ENCODE results near the gene QPCT. TPM values are rescaled to one million over a fixed set of nuclear protein-coding genes. Genes with fewer than 3 reads are reported as not detected.

The QPCT gene
- total RNA-seq, 3 donors from 2014 or later = 4.3 to 15.8 (median 6.8) TPM

DNA sequence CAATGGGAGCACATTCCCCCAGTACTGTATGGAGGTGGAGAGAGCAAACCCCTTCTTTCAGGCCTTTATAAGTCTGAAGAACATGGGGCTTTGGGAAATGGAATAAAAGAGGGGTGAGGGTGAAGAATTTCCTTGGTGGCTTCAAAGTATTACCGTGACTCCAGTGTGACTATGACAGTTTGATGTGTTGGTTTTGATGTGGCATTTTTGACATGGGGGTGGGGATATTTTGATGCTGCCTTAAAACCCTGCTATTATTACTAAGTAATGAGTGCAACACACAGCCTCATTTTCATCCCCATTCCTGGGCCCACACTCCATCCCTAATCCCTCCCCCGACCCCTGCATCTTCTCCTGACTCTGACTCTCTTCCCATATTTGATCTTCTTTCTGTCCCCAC, 23.6 kb downstream of the QPCT start:
- intact Hi-C loops (cut with DNase I, micrococcal nuclease) = no loop called here
- DNase-seq = no peak
- no peak overlapping the region for H3K4me3 ChIP-seq
- H3K36me3 ChIP-seq (ENCODE audit: low read depth) = no peaks in the 10 kb centered on the region
- H3K9me3 ChIP-seq = no peaks in the 10 kb centered on the region
- TF ChIP-seq, protein P1, sequence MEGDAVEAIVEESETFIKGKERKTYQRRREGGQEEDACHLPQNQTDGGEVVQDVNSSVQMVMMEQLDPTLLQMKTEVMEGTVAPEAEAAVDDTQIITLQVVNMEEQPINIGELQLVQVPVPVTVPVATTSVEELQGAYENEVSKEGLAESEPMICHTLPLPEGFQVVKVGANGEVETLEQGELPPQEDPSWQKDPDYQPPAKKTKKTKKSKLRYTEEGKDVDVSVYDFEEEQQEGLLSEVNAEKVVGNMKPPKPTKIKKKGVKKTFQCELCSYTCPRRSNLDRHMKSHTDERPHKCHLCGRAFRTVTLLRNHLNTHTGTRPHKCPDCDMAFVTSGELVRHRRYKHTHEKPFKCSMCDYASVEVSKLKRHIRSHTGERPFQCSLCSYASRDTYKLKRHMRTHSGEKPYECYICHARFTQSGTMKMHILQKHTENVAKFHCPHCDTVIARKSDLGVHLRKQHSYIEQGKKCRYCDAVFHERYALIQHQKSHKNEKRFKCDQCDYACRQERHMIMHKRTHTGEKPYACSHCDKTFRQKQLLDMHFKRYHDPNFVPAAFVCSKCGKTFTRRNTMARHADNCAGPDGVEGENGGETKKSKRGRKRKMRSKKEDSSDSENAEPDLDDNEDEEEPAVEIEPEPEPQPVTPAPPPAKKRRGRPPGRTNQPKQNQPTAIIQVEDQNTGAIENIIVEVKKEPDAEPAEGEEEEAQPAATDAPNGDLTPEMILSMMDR (IDR thresholded peaks at IDR 0.05) = no peak
- ATAC-seq = no peak
- H3K4me1 ChIP-seq (ENCODE audit: low read depth) = no peaks in the 10 kb centered on the region

DNA sequence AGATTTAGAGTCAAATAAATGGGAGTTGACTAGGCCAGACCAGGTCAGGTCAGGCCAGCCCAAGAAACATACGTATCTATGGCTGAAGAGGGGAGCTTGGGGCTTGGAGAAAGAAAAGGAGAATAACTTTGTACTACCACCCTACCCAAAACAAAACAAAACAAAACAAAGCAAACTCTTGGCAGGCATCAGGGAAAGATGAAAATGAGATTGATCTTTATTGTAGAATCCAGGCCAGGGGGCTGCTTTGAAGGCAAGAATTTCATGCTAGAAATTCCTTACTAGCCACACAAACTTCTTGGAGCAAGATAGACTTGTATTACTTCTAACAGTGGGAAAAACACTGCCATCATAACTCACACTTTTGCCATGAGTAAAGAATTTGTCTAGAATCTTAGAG, 26.2 kb downstream of the QPCT start:
- Histone ChIP-seq H3K36me3 (ENCODE audit: low read depth) (no peaks in the 10 kb centered on the region), H3K4me1 (ENCODE audit: low read depth) (no peaks in the 10 kb centered on the region), H3K4me3 (no peak overlapping the region), H3K9me3 (no peaks in the 10 kb centered on the region)
- intact Hi-C loops (cut with DNase I, micrococcal nuclease) = no loop called here
- DNase-seq (no peak), ATAC-seq (no peak)
- TF ChIP-seq, protein P1 (IDR thresholded peaks at IDR 0.05) = no peak

DNA sequence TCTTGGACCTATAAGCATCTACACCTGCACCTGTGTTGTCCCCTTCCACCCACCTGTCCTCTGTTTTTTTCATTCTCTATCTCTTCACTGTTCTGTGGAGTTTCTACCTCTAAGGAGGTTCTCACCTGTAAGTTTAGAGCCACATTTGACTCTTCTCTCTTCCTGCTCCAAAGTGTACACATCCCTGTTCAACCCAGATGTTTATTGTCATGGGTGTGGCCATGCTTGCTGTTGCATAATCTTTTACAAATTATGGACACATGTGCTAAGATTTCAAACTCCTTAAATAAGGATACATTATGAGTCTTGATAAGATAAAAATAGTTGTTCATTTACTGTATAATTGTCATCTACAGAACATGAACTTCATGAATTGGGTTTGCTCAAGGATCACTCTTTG, 27.6 kb downstream of the QPCT start:
- H3K9me3 ChIP-seq = no peaks in the 10 kb centered on the region
- no peaks in the 10 kb centered on the region for H3K4me1 ChIP-seq (ENCODE audit: low read depth)
- H3K4me3 ChIP-seq = no peak overlapping the region
- DNase-seq (no peak), ATAC-seq (peak; percentile 56)
- TF ChIP-seq, protein P1 (IDR thresholded peaks at IDR 0.05) = no peak
- H3K36me3 ChIP-seq (ENCODE audit: low read depth) = no peaks in the 10 kb centered on the region
- intact Hi-C loops (cut with DNase I, micrococcal nuclease) = no loop called here

DNA sequence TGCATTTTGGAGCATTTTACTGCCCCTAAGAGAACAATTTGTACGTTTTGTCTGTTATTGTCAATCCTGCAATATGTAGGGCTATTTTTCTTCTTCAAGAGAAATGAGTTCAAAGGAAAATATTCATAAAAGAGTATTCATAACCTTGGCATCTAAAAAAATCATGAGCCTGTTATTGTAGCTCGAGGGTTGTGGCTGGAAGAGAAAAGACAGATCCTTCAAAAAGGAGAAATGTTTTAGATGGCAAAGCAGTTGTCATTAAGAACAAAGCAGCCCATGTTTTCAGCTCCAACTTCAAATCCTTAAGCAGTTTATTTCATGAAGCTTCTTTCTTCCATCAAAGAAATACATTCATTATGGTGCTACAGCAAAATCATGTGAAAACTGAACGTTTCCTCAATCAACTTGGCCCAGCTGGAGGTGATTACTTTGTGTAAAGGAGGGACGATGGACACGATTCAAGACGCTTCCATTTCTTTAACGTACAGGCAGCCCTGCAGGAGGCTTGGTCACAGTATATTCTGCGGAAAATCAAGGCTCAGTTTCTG, 31.4 kb downstream of the QPCT start:
- H3K36me3 ChIP-seq (ENCODE audit: low read depth) = no peaks in the 10 kb centered on the region
- no peak overlapping the region for H3K4me3 ChIP-seq
- intact Hi-C loops (cut with DNase I, micrococcal nuclease) = no loop called here
- DNase-seq = no peak
- TF ChIP-seq, protein P1 (IDR thresholded peaks at IDR 0.05) = no peak
- ATAC-seq = no peak
- no peaks in the 10 kb centered on the region for H3K4me1 ChIP-seq (ENCODE audit: low read depth)
- H3K9me3 ChIP-seq = no peaks in the 10 kb centered on the region

DNA sequence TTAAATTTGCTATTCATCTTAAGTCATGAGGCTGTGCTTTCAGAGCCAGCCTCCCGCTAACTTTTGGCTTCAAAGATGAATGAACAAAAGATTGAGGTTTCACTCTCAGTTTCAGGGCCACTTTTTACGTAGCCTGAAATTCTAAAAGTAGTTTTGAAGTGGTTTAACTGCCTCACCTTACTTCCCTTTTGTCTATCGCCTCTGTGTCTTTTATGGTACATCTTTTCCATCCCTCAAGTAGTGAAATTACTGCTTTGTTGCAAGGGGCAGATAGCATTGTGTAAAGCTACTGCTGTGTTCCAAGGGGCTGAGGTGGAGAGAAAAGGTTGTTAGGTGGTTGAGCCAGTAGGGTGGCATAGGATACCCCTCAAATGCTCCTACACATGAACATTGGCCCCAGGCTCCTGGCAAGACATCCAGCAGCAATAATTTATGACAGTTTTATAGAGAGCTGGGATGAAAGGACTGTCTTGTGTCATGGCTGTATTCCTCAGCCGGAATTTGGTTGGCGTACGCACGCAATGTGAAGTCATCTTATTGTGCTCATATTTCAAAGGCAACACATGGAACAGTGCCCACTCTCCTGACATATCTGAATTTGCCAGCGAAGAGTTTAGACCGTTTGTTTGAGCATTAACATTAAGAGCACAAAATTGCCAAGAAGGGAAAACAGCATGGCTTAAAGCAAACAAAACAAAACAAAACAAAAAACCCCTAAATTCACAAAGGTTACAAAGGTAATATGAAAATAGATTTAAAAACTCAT, 32.2 kb downstream of the QPCT start:
- peak; percentile 57 for ATAC-seq
- TF ChIP-seq, protein P1 (IDR thresholded peaks at IDR 0.05) = no peak
- no peaks in the 10 kb centered on the region for H3K36me3 ChIP-seq (ENCODE audit: low read depth)
- no peaks in the 10 kb centered on the region for H3K9me3 ChIP-seq
- no peaks in the 10 kb centered on the region for H3K4me1 ChIP-seq (ENCODE audit: low read depth)
- no peak overlapping the region for H3K4me3 ChIP-seq
- peak in 1 of 3 donors; percentile 28 for DNase-seq
- intact Hi-C loops (cut with DNase I, micrococcal nuclease) = no loop called here

Data from mucosa of descending colon (tissue), 3 donors.